A549 (cell line): ENCODE measurements around the gene POC1A. TPM values are rescaled to one million over a fixed set of nuclear protein-coding genes. Genes with fewer than 3 reads are reported as not detected.
A peak's percentile ranks its signal among the peaks of the same experiment; 100 is the strongest.

ENCODE experiments used
- ATAC-seq, 2 experiments: fragments of 200-7000 bp in 1 of 2; fragments of >200 bp in 1 of 2; cut with Nextera tagmentation in 1 of 2; cut with Tn5 transposase in 1 of 2; 3 replicates each; pipeline versions ENCODE4 v1.8.0 to v1.9.1; 2018 to 2020; ENCODE audit warnings: mild to moderate bottlenecking in 1 of 2, moderate library complexity in 1 of 2
- CTCF ChIA-PET: fragments of 300-600 bp; sonication (Branson Sonifier 250); formaldehyde crosslinking; extraction: SDS; loops from one replicate; lab custom pipeline; 2021; ENCODE audit warnings: antibody characterized with exemption, inconsistent platforms; lab: Yijun Ruan, JAX
- POLR2A ChIA-PET: fragments of 350-600 bp; formaldehyde crosslinking; extraction: SDS; loops from one replicate; lab custom pipeline; 2021; ENCODE audit warnings: antibody characterized with exemption, inconsistent platforms; lab: Yijun Ruan, JAX
- DNase-seq, 2 experiments: peaks; one replicate each; pipeline versions ENCODE4 v3.0.0 to v3.0.0-alpha.2; 2011 to 2016; ENCODE audit warnings: low read depth in 1 of 2, low spot score in 1 of 2
- FAIRE-seq: peaks from 2 replicates; lab custom pipeline; 2011; peaks lifted over from hg19 to GRCh38; lab: Jason Lieb, UNC
- H3K27ac ChIP-seq, 2 experiments: fragments of >200 bp; sonication (Bioruptor Twin); formaldehyde crosslinking; 3 replicates each; pipeline ENCODE4 v1.5.1; 2016 to 2017
- H3K4me1 ChIP-seq: fragments of >200 bp; sonication (Bioruptor Twin); formaldehyde crosslinking; 3 replicates; pipeline ENCODE4 v1.6.1; 2016
- H3K4me2 ChIP-seq: fragments of >200 bp; sonication (Bioruptor Twin); formaldehyde crosslinking; 3 replicates; pipeline ENCODE4 v1.6.1; 2016
- H3K4me3 ChIP-seq: fragments of >200 bp; sonication (Bioruptor Twin); formaldehyde crosslinking; 3 replicates; pipeline ENCODE4 v1.5.1; 2016
- H3K9me3 ChIP-seq: fragments of >200 bp; sonication (Bioruptor Twin); formaldehyde crosslinking; 3 replicates; pipeline ENCODE4 v1.6.1; 2016
- BHLHE40 ChIP-seq: IDR thresholded peaks from 2 replicates; pipeline ENCODE4 v1.6.1; 2012; ENCODE audit warnings: low read depth, low read length, inconsistent platforms
- CBX2 ChIP-seq: fragments of 200-600 bp; sonication (generic); IDR thresholded peaks from 2 replicates; pipeline ENCODE4 v1.6.1; 2016; ENCODE audit warnings: low read depth, mild to moderate bottlenecking, borderline replicate concordance
- EHF ChIP-seq: fragments of 250-450 bp; sonication (Bioruptor Pico); IDR thresholded peaks from 2 replicates; pipeline ENCODE4 v1.5.0; 2020; ENCODE audit warnings: mild to moderate bottlenecking
- ESRRA ChIP-seq: fragments of 150-350 bp; IDR thresholded peaks from 2 replicates; pipeline ENCODE4 v1.6.1; 2014; ENCODE audit warnings: mild to moderate bottlenecking, low read length, borderline replicate concordance
- FOSL2 ChIP-seq, 2 experiments: fragments of 450-650 bp in 1 of 2; fragments of >200 bp in 1 of 2; sonication (Bioruptor Twin) in 1 of 2; formaldehyde crosslinking; IDR thresholded peaks; 2 replicates each; pipeline versions ENCODE4 v1.5.0 to v1.6.1; 2016 to 2020; ENCODE audit warnings: mild to moderate bottlenecking in 1 of 2, moderate library complexity in 1 of 2
- FOXS1 ChIP-seq: fragments of 250-450 bp; sonication (Bioruptor Pico); IDR thresholded peaks from 2 replicates; pipeline ENCODE4 v1.5.0; 2020; ENCODE audit warnings: mild to moderate bottlenecking, moderate library complexity
- HOXB13 ChIP-seq: fragments of 250-450 bp; sonication (Bioruptor Pico); IDR thresholded peaks from 2 replicates; pipeline ENCODE4 v1.5.0; 2020; ENCODE audit warnings: low read depth, mild to moderate bottlenecking, moderate library complexity
- HOXB5 ChIP-seq: fragments of 250-450 bp; sonication (Bioruptor Pico); IDR thresholded peaks from 2 replicates; pipeline ENCODE4 v1.5.0; 2020; ENCODE audit warnings: mild to moderate bottlenecking, moderate library complexity
- KDM5A ChIP-seq: fragments of 200-600 bp; sonication (generic); IDR thresholded peaks from 2 replicates; pipeline ENCODE4 v1.6.1; 2016; ENCODE audit warnings: antibody characterized with exemption, mild to moderate bottlenecking
- MAZ ChIP-seq: fragments of 150-350 bp; IDR thresholded peaks from 2 replicates; pipeline ENCODE4 v1.6.1; 2014; ENCODE audit warnings: antibody characterized with exemption, low read depth, low read length, borderline replicate concordance
- NPAS2 ChIP-seq: fragments of 250-450 bp; sonication (Bioruptor Pico); IDR thresholded peaks from 2 replicates; pipeline ENCODE4 v1.8.0; 2022; ENCODE audit warnings: mild to moderate bottlenecking, moderate library complexity, borderline replicate concordance
- NR3C1 ChIP-seq: fragments of >200 bp; sonication (Bioruptor Twin); formaldehyde crosslinking; IDR thresholded peaks from 3 replicates; pipeline ENCODE4 v1.6.1; 2017
- PHF8 ChIP-seq: fragments of 200-600 bp; sonication (generic); IDR thresholded peaks from 2 replicates; pipeline ENCODE4 v1.6.1; 2016; ENCODE audit warnings: low read depth, mild to moderate bottlenecking, antibody characterized with exemption, moderate library complexity, borderline replicate concordance
- POLR2A ChIP-seq: IDR thresholded peaks from 2 replicates; pipeline ENCODE4 v1.6.1; 2012; ENCODE audit warnings: mild to moderate bottlenecking, low read length
- POLR2AphosphoS2 ChIP-seq: conservative IDR thresholded peaks from 2 replicates; pipeline ENCODE4 v1.6.1; 2012; ENCODE audit warnings: low read length, improper control_type of control experiment, inconsistent platforms
- RAD21 ChIP-seq, 2 experiments: fragments of >200 bp in 1 of 2; sonication (Bioruptor Twin) in 1 of 2; formaldehyde crosslinking in 1 of 2; IDR thresholded peaks in 1 of 2; conservative IDR thresholded peaks in 1 of 2; 2 replicates in 1 of 2; 3 replicates in 1 of 2; pipeline ENCODE4 v1.6.1; 2012 to 2018; ENCODE audit warnings: inconsistent platforms in 1 of 2
- RCOR1 ChIP-seq: fragments of 150-350 bp; IDR thresholded peaks from 2 replicates; pipeline ENCODE4 v1.6.1; 2014; ENCODE audit warnings: antibody characterized with exemption, low read length, low read depth
- RFX5 ChIP-seq: fragments of 450-650 bp; IDR thresholded peaks from 2 replicates; pipeline ENCODE4 v1.7.1; 2014; ENCODE audit warnings: antibody characterized with exemption, mild to moderate bottlenecking, moderate library complexity
- RNF2 ChIP-seq: fragments of 200-600 bp; sonication (generic); IDR thresholded peaks from 2 replicates; pipeline ENCODE4 v1.6.1; 2016; ENCODE audit warnings: low read depth, mild to moderate bottlenecking, antibody characterized with exemption, moderate library complexity, borderline replicate concordance
- TP53 ChIP-seq: fragments of 250-450 bp; sonication (Bioruptor Pico); IDR thresholded peaks from 2 replicates; pipeline ENCODE4 v1.5.0; 2021; ENCODE audit warnings: mild to moderate bottlenecking, moderate library complexity
- ZFP36 ChIP-seq: fragments of 450-650 bp; IDR thresholded peaks from 2 replicates; pipeline ENCODE4 v1.6.1; 2014; ENCODE audit warnings: borderline replicate concordance; ENCODE audit not compliant: partially characterized antibody
- WGBS: methylation state at CpG from one replicate; pipeline ENCODE4 v1.1.6; 2017; ENCODE audit errors: missing lambda C conversion rate; 5-methylcytosine and 5-hydroxymethylcytosine counted together
- polyA plus RNA-seq, 4 experiments: library from polyadenylated mRNA; depleted of rRNA in 3 of 4; stranded (reverse); fragments of >200 nt; fragmentation: RNase III in 1 of 4; extraction: RNeasy Plus Mini Kit Qiagen cat#74134 plus additional on column Dnase treatment in 1 of 4; gene quantifications; 2 replicates in 3 of 4; 3 replicates in 1 of 4; pipeline ENCODE4 v1.2.3, GENCODE V29; 2011 to 2017
- TF ChIP-seq, protein P1 (sequence below): fragments of 150-350 bp; IDR thresholded peaks from 2 replicates; pipeline ENCODE4 v1.6.1; 2014; ENCODE audit warnings: low read depth, mild to moderate bottlenecking, low read length
- TF ChIP-seq, protein P2 (sequence below): fragments of >200 bp; sonication (Bioruptor Twin); formaldehyde crosslinking; IDR thresholded peaks from 2 replicates; pipeline ENCODE4 v1.6.1; 2016

POC1A gene
- polyA plus RNA-seq, 2 of the 4 experiments (the other 2 are of a cell fraction): 9.4 to 14.1 TPM

DNA sequence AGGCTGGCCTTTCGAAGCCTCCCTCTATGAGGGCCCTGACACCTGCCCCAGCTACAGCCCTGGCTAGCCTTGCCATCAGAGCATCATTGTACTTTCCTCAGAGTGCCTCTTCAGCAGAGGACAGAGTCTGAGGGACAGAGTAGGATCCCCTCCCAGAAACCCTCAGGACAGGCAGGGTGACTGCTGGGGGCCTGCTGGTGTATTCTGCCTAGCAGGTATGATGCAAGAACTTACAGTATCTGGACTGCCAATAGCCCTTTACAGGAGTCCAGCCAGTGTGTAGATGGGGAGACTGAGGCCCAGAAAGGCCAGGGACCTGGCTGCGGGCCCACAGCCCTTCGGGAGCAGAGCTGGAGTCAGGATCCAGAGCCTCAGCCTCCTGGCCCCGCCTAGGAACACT is 116.9 kb downstream of the POC1A start (continued):
- no peak for TF ChIP-seq POLR2AphosphoS2
- no peak for TF ChIP-seq FOSL2 (IDR thresholded peaks at IDR 0.05)
- TF ChIP-seq FOSL2 (CRISPR knock-in tag; IDR thresholded peaks at IDR 0.05): no peak
- no peak for TF ChIP-seq KDM5A
- TF ChIP-seq TP53 (CRISPR knock-in tag): no peak
- TF ChIP-seq RFX5: no peak

DNA sequence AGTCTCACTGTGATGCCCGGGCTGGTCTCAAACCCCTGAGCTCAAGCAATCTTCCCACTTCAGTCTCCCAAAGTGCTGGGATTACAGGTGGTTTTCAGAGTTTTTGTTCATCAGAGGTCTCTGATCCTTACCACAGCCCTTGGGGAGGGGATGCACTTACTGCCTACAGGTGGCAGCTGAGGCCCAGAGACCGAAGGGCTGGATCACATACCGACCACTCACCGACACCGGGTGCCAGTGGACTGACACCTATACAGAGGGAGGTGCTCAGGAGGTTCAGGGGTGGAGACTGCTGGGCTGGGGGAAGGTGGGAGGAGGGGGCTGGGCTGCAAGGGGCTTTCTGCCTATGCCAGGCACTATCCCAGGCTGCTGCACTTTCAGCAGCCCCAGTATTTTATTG is 117.4 kb downstream of the POC1A start:
- ChIA-PET CTCF (interaction anchor here (0.6 to 2.6 kb wide), 9 partner anchors 11 to 243 kb away, joined by 3 to 11 read pairs (median 4); no protein-coding TSS in a partner anchor), POLR2A (no interaction called here)
- no peaks in the 10 kb centered on the region for H3K9me3 ChIP-seq
- ATAC-seq (peak in 1 of 2 experiments; percentile 36; a peak in 1 of 6 replicates), DNase-seq (no peak), FAIRE-seq (no peak)
- TF ChIP-seq BHLHE40 (no peak), MAZ (no peak), RNF2 (no peak), RAD21 (conservative IDR thresholded peaks at IDR 0.05 in 1 of 2, IDR thresholded peaks at IDR 0.05 in 1 of 2) (0 out of 5 replicates have a peak, but pooled peaks of 1 of the 2 experiments have one; percentile 8), HOXB5 (no peak)
- H3K4me2 ChIP-seq: no peak overlapping the region
- H3K4me3 ChIP-seq: no peak overlapping the region
- H3K27ac ChIP-seq: no peak overlapping the region
- no peaks in the 10 kb centered on the region for H3K4me1 ChIP-seq
- WGBS: 67% methylated on average over 1 of the region's 5 CpGs

DNA sequence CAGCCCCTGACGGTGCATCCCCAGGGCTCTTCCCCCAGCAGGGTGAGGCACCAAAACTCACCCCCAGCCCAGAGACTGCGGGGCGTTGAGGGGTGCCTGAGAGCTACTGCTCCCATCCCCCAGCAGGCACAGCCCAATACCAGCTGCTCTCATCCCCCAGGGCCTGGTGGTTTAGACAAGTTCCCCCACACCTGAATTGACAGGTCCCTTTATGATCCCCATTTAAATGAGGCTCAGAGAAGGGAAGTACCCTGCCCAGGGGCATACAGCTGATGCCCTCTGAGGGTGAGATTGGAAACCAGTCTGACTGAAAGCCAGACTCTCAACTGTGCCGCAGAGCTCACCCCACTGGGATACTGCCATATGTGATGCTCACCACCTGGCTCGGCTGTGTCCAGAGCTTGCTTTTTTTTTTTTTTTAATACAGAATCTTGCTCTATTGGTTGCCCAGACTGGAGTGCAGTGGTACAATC is 118.0 kb downstream of the POC1A start:
- DNase-seq (no peak), FAIRE-seq (no peak), ATAC-seq (no peak)
- Histone ChIP-seq H3K4me1 (no peaks in the 10 kb centered on the region), H3K4me3 (no peak overlapping the region), H3K9me3 (no peaks in the 10 kb centered on the region), H3K4me2 (no peak overlapping the region), H3K27ac (no peak overlapping the region)
- ChIA-PET CTCF (interaction anchor here (0.6 to 2.6 kb wide), 8 partner anchors 11 to 244 kb away, joined by 3 to 11 read pairs (median 4); no protein-coding TSS in a partner anchor), POLR2A (no interaction called here)
- TF ChIP-seq ESRRA (no peak), HOXB13 (CRISPR knock-in tag) (no peak), NR3C1 (no peak), CBX2 (no peak), RCOR1 (no peak), PHF8 (no peak), EHF (CRISPR knock-in tag) (no peak), POLR2A (no peak), FOXS1 (CRISPR knock-in tag) (no peak), NPAS2 (no peak)
- TF ChIP-seq, protein P1, sequence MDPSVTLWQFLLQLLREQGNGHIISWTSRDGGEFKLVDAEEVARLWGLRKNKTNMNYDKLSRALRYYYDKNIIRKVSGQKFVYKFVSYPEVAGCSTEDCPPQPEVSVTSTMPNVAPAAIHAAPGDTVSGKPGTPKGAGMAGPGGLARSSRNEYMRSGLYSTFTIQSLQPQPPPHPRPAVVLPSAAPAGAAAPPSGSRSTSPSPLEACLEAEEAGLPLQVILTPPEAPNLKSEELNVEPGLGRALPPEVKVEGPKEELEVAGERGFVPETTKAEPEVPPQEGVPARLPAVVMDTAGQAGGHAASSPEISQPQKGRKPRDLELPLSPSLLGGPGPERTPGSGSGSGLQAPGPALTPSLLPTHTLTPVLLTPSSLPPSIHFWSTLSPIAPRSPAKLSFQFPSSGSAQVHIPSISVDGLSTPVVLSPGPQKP: no peak
- 100% methylated on average over 2 of the region's 5 CpGs for WGBS

DNA sequence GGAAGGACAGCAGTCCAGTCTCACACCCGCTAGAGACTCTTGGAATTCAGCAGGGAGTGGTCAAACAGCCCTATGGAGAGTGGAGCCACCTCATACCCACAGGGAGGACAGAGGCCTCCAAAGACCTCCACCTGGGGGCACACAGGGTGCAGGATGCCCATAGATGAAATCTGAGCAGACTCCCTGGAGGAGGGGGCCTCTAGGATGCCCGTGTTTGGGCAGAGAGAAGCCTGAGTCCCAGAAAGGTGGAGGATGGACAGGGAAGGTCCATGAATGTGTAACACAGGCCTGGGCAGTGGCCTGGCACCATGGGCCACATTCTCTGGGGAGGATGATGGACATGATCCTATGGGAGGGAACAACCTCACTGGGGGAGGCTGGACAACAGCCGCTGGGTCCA is 119.6 kb downstream of the POC1A start:
- Histone ChIP-seq H3K4me3 (no peak overlapping the region), H3K4me1 (no peaks in the 10 kb centered on the region), H3K27ac (no peak overlapping the region), H3K9me3 (no peaks in the 10 kb centered on the region)
- no peak for FAIRE-seq
- no peak for DNase-seq
- ATAC-seq: no peak
- WGBS: 87% methylated on average over 3 of the region's 3 CpGs
- POLR2A ChIA-PET: no interaction called here
- peak; percentile 53 for TF ChIP-seq ZFP36
- TF ChIP-seq KDM5A: no peak
- TF ChIP-seq, protein P2, sequence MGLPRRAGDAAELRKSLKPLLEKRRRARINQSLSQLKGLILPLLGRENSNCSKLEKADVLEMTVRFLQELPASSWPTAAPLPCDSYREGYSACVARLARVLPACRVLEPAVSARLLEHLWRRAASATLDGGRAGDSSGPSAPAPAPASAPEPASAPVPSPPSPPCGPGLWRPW: no peak
- no peak for TF ChIP-seq RFX5
- TF ChIP-seq, all 56 proteins: peak for 1
- H3K4me2 ChIP-seq: no peak overlapping the region
- CTCF ChIA-PET: interaction anchor here (0.8 kb wide), 1 partner anchor 28 kb away, joined by 3 read pairs; no protein-coding TSS in a partner anchor
